Left lung (tissue), 10 donors: Measurements from ENCODE around the gene LRRC49. TPM values are rescaled to one million over a fixed set of nuclear protein-coding genes. Genes with fewer than 3 reads are reported as not detected.

Source experiments
- ATAC-seq: fragments of 200-7000 bp; cut with Tn5 transposase; one replicate; pipeline ENCODE4 v1.9.1; 2020; ENCODE audit warnings: moderate library complexity
- DNase-seq, 4 donors: peaks; one replicate each; pipeline ENCODE4 v3.0.0-alpha.2; 2013 to 2020
- H3K27ac ChIP-seq, 2 donors: fragments of 200-600 bp; sonication (generic) in 1 of 2; one replicate each; pipeline versions ENCODE4 v1.5.0 to v1.8.0; 2020 to 2021
- H3K27me3 ChIP-seq, 2 donors: fragments of 200-600 bp; sonication (generic) in 1 of 2; one replicate each; pipeline versions ENCODE4 v1.5.0 to v1.8.0; 2020 to 2021
- H3K36me3 ChIP-seq, 2 donors: fragments of 200-600 bp; sonication (generic) in 1 of 2; one replicate each; pipeline versions ENCODE4 v1.5.0 to v1.8.0; 2020 to 2021
- H3K4me1 ChIP-seq, 2 donors: fragments of 200-600 bp; one replicate each; pipeline ENCODE4 v1.8.0; 2021
- H3K4me3 ChIP-seq, 2 donors: fragments of 200-600 bp; sonication (generic) in 1 of 2; one replicate each; pipeline versions ENCODE4 v1.5.0 to v1.8.0; 2020 to 2021; ENCODE audit warnings: mild to moderate bottlenecking in 1 of 2
- H3K9me3 ChIP-seq, 2 donors: fragments of 200-600 bp; sonication (generic) in 1 of 2; one replicate each; pipeline versions ENCODE4 v1.5.0 to v1.8.0; 2020 to 2021
- intact Hi-C, 2 donors: fragments of 100-400 bp; cut with DNase I; formaldehyde crosslinking; loops; one replicate each; pipeline versions ENCODE4 v1.11.2 to v1.14.2; 2022
- polyA plus RNA-seq, 6 donors: library from polyadenylated mRNA; unstranded; fragments of 120-200 nt; gene quantifications; one replicate each; pipeline ENCODE4 v1.2.1, GENCODE V29; 2013; ENCODE audit not compliant: insufficient read length in 6 of 6
- total RNA-seq, 2 donors: library from RNA; stranded (reverse); fragmentation: NEBNext Ultra II Directional; extraction: Animal tissue kit (Norgen Biotek cat#: 25700); gene quantifications; one replicate each; pipeline ENCODE4 v1.2.1, GENCODE V29; 2021
- TF ChIP-seq, protein P1 (sequence below), 2 donors: fragments of 200-600 bp; sonication (generic) in 1 of 2; IDR thresholded peaks; one replicate each; pipeline versions ENCODE4 v1.5.0 to v1.8.0; 2021; ENCODE audit warnings: antibody characterized with exemption in 2 of 2
- donor health status: DM: no; HTN: yes; CAD: no.
- donor health status: DM: no; HTN: no; CAD: no.

The LRRC49 gene
- total and polyA plus RNA-seq, 8 donors, result 4.2 to 24.1 (median 19.4) TPM

DNA sequence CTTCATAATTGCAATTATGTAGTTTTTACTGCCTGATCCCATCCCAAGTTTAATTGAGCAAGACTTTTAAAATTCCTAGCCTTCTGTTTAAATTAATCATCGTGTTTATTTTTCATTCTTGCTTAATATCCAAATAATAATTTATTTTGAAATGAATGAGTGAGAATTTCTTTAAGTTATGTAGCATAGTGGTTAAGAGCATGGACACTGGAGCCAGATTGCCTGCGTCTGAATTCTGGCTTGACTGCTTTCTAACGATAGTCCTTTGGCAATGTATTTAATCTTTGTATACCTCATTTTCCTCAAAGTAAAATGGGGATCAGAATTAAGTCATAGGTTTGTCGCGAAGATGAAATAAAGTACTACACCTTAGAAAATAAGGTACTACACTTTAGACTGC lies 71.4 kb downstream of the LRRC49 start:
- DNase-seq (no peak), ATAC-seq (no peak)
- H3K9me3 ChIP-seq, result no peaks in the 10 kb centered on the region
- TF ChIP-seq, protein P1, sequence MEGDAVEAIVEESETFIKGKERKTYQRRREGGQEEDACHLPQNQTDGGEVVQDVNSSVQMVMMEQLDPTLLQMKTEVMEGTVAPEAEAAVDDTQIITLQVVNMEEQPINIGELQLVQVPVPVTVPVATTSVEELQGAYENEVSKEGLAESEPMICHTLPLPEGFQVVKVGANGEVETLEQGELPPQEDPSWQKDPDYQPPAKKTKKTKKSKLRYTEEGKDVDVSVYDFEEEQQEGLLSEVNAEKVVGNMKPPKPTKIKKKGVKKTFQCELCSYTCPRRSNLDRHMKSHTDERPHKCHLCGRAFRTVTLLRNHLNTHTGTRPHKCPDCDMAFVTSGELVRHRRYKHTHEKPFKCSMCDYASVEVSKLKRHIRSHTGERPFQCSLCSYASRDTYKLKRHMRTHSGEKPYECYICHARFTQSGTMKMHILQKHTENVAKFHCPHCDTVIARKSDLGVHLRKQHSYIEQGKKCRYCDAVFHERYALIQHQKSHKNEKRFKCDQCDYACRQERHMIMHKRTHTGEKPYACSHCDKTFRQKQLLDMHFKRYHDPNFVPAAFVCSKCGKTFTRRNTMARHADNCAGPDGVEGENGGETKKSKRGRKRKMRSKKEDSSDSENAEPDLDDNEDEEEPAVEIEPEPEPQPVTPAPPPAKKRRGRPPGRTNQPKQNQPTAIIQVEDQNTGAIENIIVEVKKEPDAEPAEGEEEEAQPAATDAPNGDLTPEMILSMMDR (IDR thresholded peaks at IDR 0.05), result no peak
- intact Hi-C loops, result no loop called here
- no peak overlapping the region for H3K27ac ChIP-seq
- no peaks in the 10 kb centered on the region for H3K36me3 ChIP-seq
- no peaks in the 10 kb centered on the region for H3K27me3 ChIP-seq
- H3K4me1 ChIP-seq, result no peaks in the 10 kb centered on the region
- H3K4me3 ChIP-seq, result no peak overlapping the region

GRCh38 chr15:70964686-70965085 lies 72.1 kb downstream of the LRRC49 start:
- TF ChIP-seq, protein P1 (IDR thresholded peaks at IDR 0.05), result no peak
- DNase-seq (no peak), ATAC-seq (no peak)
- Histone ChIP-seq H3K27ac (no peak overlapping the region), H3K36me3 (no peaks in the 10 kb centered on the region), H3K27me3 (no peaks in the 10 kb centered on the region), H3K9me3 (no peaks in the 10 kb centered on the region), H3K4me3 (no peak overlapping the region), H3K4me1 (no peaks in the 10 kb centered on the region)
- intact Hi-C loops, result no loop called here

- Histone ChIP-seq H3K4me1 (no peaks in the 10 kb centered on the region), H3K36me3 (no peaks in the 10 kb centered on the region), H3K27ac (no peak overlapping the region), H3K9me3 (no peaks in the 10 kb centered on the region), H3K27me3 (no peaks in the 10 kb centered on the region), H3K4me3 (no peak overlapping the region)
- intact Hi-C loops, result no loop called here
- TF ChIP-seq, protein P1 (IDR thresholded peaks at IDR 0.05), result no peak
- DNase-seq, result no peak
- no peak for ATAC-seq
These were observed 75.0 kb downstream of the LRRC49 start for GRCh38 chr15:70967646-70968045.

GRCh38 chr15:70974004-70974832 lies 81.6 kb downstream of the LRRC49 start:
- Histone ChIP-seq H3K36me3 (no peaks in the 10 kb centered on the region), H3K27me3 (no peaks in the 10 kb centered on the region), H3K9me3 (no peaks in the 10 kb centered on the region), H3K4me1 (no peaks in the 10 kb centered on the region), H3K4me3 (no peak overlapping the region), H3K27ac (no peak overlapping the region)
- peak; percentile 41 for ATAC-seq
- TF ChIP-seq, protein P1 (IDR thresholded peaks at IDR 0.05), result peak in 1 of 2 donors; percentile 23
- peak in 1 of 4 donors; percentile 41 for DNase-seq
- intact Hi-C loops, result no loop called here

DNA sequence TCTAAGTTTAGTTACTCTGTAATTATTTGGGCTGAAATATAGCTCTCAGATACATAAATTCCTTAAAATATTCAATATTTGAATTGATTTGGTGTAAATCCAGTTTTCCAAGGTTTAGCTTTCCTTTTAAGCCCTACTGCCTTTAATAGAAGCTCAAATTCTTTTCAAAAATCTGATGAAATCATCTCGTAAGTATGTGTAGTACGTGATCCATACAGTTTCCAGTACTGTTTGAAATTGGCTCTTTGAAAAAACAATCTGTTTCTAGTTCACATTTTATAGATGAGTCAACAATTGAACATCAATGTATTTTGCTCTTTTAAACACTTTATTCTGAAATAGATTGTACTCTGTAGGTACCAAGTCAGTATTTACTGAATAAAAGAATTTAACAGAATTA lies 84.2 kb downstream of the LRRC49 start:
- intact Hi-C loops, result no loop called here
- ATAC-seq (no peak), DNase-seq (peak in 1 of 4 donors; percentile 39)
- no peaks in the 10 kb centered on the region for H3K27me3 ChIP-seq
- no peaks in the 10 kb centered on the region for H3K9me3 ChIP-seq
- H3K27ac ChIP-seq, result no peak overlapping the region
- no peak overlapping the region for H3K4me3 ChIP-seq
- no peaks in the 10 kb centered on the region for H3K4me1 ChIP-seq
- H3K36me3 ChIP-seq, result no peaks in the 10 kb centered on the region
- TF ChIP-seq, protein P1 (IDR thresholded peaks at IDR 0.05), result no peak
